HUES6 (cell line): ENCODE results near the gene SMIM7.

Experiments used
- H3K27ac ChIP-seq: 2 replicates; pipeline ENCODE4 v1.7.0; 2013; ENCODE audit warnings: low read depth, mild to moderate bottlenecking, low read length, inconsistent platforms
- H3K27me3 ChIP-seq: 2 replicates; pipeline ENCODE4 v1.6.1; 2013; ENCODE audit warnings: low read length; ENCODE audit not compliant: control insufficient read depth, insufficient read depth
- H3K36me3 ChIP-seq: 2 replicates; pipeline ENCODE4 v1.6.1; 2013; ENCODE audit warnings: low read length; ENCODE audit not compliant: control insufficient read depth, insufficient read depth
- H3K4me1 ChIP-seq: 2 replicates; pipeline ENCODE4 v1.6.1; 2013; ENCODE audit warnings: low read length; ENCODE audit not compliant: control insufficient read depth, insufficient read depth
- H3K4me3 ChIP-seq: 2 replicates; pipeline ENCODE4 v1.5.1; 2013; ENCODE audit warnings: low read depth, low read length
- H3K9ac ChIP-seq: one replicate; pipeline ENCODE4 v1.6.1; 2013; ENCODE audit warnings: mild to moderate bottlenecking, low read length
- H3K9me3 ChIP-seq: 2 replicates; pipeline ENCODE4 v1.6.1; 2013; ENCODE audit warnings: low read depth, low read length; ENCODE audit not compliant: control insufficient read depth, insufficient read depth

Gene SMIM7

GRCh38 chr19:16608290-16608739 lies 51.6 kb downstream of the SMIM7 start:
- Histone ChIP-seq H3K9ac (no peak overlapping the region), H3K27me3 (no peaks in the 10 kb centered on the region), H3K9me3 (no peaks in the 10 kb centered on the region), H3K36me3 (no peaks in the 10 kb centered on the region), H3K4me1 (no peaks in the 10 kb centered on the region), H3K4me3 (no peak overlapping the region), H3K27ac (no peak overlapping the region)

DNA sequence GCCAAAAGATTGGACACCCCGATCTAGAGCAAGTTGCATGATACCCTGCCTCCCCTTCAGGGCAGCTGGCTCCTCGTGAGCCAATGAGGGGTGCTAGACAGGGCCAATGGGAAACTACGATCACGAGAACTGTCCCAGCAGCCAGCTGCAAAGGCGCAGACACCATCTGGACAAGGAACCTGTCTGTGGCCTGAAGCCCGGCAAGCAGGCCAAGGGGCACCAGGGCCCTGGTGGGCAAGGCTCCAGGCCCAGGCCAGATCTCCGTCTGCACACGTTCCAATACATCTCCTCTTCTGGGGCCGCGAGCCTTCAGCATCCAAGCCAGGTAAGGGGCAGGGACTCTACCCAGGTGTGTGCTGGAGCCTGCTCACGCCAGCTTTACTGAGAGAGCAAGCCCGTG lies 52.1 kb downstream of the SMIM7 start:
- H3K4me3 ChIP-seq = no peak overlapping the region
- no peaks in the 10 kb centered on the region for H3K4me1 ChIP-seq
- H3K27ac ChIP-seq = no peak overlapping the region
- no peaks in the 10 kb centered on the region for H3K36me3 ChIP-seq
- H3K27me3 ChIP-seq = no peaks in the 10 kb centered on the region
- no peak overlapping the region for H3K9ac ChIP-seq
- no peaks in the 10 kb centered on the region for H3K9me3 ChIP-seq

- Histone ChIP-seq H3K36me3 (no peaks in the 10 kb centered on the region), H3K4me1 (no peaks in the 10 kb centered on the region), H3K4me3 (no peak overlapping the region), H3K27me3 (no peaks in the 10 kb centered on the region), H3K9me3 (no peaks in the 10 kb centered on the region), H3K9ac (no peak overlapping the region), H3K27ac (no peak overlapping the region)
Observed at GRCh38 chr19:16605553-16605994, 54.4 kb downstream of the SMIM7 start.

DNA sequence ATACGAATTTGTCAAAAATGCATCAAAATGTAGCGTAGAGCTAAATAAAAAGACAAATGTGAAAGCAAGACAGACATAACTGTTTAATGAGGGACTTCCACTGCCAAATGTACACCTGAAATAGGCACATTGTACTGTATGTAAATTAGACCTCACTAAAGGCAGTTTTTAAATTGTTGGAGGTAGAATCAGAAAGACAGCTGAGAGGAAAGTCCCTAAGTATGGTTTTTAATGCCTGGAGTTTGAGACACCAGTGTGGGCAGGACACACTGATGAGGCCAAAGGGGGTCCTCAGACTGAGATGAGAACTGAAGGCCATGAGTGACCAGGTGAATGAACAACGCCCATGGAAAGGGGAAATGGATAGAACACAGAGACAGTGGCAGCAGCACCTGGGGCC lies 54.8 kb downstream of the SMIM7 start:
- Histone ChIP-seq H3K4me1 (no peaks in the 10 kb centered on the region), H3K27ac (no peak overlapping the region), H3K9ac (no peak overlapping the region), H3K36me3 (no peaks in the 10 kb centered on the region), H3K9me3 (no peaks in the 10 kb centered on the region), H3K4me3 (no peak overlapping the region), H3K27me3 (no peaks in the 10 kb centered on the region)

DNA sequence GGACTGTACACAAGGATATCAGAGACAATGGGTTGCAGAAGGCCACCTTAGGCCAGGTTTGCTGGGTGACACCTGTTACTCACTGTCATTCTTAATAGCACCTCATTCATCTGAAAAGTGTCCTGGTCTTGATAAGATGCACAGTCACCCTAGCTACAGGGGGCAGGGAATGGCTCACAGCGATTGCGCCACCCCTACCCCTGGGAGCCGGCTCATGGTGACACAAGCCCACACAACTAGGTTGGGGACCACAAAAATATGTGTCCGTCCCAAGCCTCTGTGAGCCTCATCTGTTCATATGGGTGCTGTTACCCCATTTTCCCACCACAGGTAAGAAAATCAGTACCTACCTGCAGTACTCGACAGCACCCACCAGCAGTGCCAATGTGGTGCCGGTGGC lies 55.3 kb downstream of the SMIM7 start:
- Histone ChIP-seq H3K9me3 (no peaks in the 10 kb centered on the region), H3K27ac (no peak overlapping the region), H3K9ac (no peak overlapping the region), H3K4me3 (no peak overlapping the region), H3K4me1 (no peaks in the 10 kb centered on the region), H3K36me3 (no peaks in the 10 kb centered on the region), H3K27me3 (no peaks in the 10 kb centered on the region)

DNA sequence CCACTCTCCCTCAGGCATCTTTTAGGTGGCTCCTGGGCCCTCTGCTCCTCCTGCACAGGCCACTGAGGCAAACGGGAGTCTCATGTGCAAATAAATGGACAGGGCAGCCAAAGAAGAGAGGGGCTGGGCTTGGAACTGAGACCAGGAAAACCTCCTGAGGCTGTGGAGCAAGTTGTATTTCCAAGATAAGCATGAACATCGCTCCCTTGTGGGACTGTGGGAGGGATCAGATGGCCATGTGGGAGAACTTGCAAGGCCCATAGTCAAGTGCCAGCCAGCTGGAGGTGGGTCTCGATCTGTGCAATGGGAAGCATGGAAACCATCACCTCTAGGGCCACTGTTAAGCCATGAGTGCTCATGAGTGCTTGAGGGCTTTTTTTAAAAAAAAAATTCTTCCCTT lies 56.9 kb downstream of the SMIM7 start:
- no peaks in the 10 kb centered on the region for H3K9me3 ChIP-seq
- H3K9ac ChIP-seq = no peak overlapping the region
- no peak overlapping the region for H3K27ac ChIP-seq
- no peaks in the 10 kb centered on the region for H3K36me3 ChIP-seq
- no peaks in the 10 kb centered on the region for H3K27me3 ChIP-seq
- H3K4me3 ChIP-seq = no peak overlapping the region
- no peaks in the 10 kb centered on the region for H3K4me1 ChIP-seq

- no peak overlapping the region for H3K4me3 ChIP-seq
- no peaks in the 10 kb centered on the region for H3K27me3 ChIP-seq
- no peaks in the 10 kb centered on the region for H3K4me1 ChIP-seq
- H3K27ac ChIP-seq = no peak overlapping the region
- H3K9ac ChIP-seq = no peak overlapping the region
- no peaks in the 10 kb centered on the region for H3K36me3 ChIP-seq
- no peaks in the 10 kb centered on the region for H3K9me3 ChIP-seq
Observed at GRCh38 chr19:16601378-16602052, 58.4 kb downstream of the SMIM7 start.

GRCh38 chr19:16600824-16601223 lies 59.1 kb downstream of the SMIM7 start:
- no peak overlapping the region for H3K4me3 ChIP-seq
- H3K9me3 ChIP-seq = no peaks in the 10 kb centered on the region
- no peaks in the 10 kb centered on the region for H3K36me3 ChIP-seq
- no peaks in the 10 kb centered on the region for H3K27me3 ChIP-seq
- H3K9ac ChIP-seq = no peak overlapping the region
- no peak overlapping the region for H3K27ac ChIP-seq
- H3K4me1 ChIP-seq = no peaks in the 10 kb centered on the region

GRCh38 chr19:16599655-16600346 lies 60.1 kb downstream of the SMIM7 start:
- Histone ChIP-seq H3K27ac (no peak overlapping the region), H3K9me3 (no peaks in the 10 kb centered on the region), H3K4me3 (no peak overlapping the region), H3K27me3 (no peaks in the 10 kb centered on the region), H3K4me1 (no peaks in the 10 kb centered on the region), H3K36me3 (no peaks in the 10 kb centered on the region), H3K9ac (no peak overlapping the region)

DNA sequence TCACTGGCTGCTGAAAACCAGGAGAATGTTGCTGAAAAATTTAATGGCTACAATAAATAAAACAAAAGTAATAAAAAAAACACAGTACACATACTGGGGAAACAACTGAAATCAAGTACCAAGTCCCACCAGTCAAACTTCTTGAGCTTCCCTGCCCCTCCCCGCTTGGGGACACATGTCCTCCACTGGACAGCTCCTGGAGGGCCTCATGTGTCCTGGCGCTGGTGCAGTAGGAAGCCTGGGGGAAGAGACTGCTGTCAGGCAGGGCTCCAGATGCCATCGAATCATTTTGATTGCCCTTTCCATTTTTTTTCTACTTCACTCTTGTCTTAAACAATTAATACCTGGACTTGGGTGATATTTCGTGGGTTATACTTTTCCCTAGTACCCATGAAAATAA lies 61.1 kb downstream of the SMIM7 start:
- no peaks in the 10 kb centered on the region for H3K4me1 ChIP-seq
- H3K9me3 ChIP-seq = no peaks in the 10 kb centered on the region
- no peak overlapping the region for H3K4me3 ChIP-seq
- H3K9ac ChIP-seq = no peak overlapping the region
- H3K27me3 ChIP-seq = no peaks in the 10 kb centered on the region
- H3K27ac ChIP-seq = no peak overlapping the region
- no peaks in the 10 kb centered on the region for H3K36me3 ChIP-seq

GRCh38 chr19:16596399-16596798 lies 63.5 kb downstream of the SMIM7 start:
- Histone ChIP-seq H3K27ac (no peak overlapping the region), H3K9me3 (no peaks in the 10 kb centered on the region), H3K4me1 (peaks cover 12% of the 10 kb centered on the region), H3K9ac (no peak overlapping the region), H3K36me3 (no peaks in the 10 kb centered on the region), H3K4me3 (no peak overlapping the region), H3K27me3 (no peaks in the 10 kb centered on the region)
